ENCODE measurements around the gene RWDD1.

DNA sequence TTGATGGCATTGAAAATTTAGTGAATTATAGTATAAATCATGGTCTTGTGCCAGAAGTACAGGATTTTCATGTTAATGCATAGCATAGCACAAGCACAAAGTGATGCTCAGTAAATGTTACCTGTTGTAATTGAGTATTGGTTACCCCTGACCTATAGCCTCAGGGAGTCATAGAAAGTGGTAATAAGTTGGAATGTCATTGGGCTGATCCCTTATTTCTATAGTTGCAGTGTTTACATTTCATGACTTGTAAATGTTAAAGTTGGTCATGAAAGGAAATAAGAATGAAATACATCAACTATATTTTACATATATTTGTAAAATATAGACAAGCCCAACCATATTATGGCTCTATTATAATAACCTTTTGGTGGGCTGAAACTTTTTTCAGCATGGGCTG lies 7.0 kb downstream of the RWDD1 start:
- TF ChIP-seq CTCF (IDR thresholded peaks at IDR 0.05) (no peak), EZH2 (IDR thresholded peaks at IDR 0.05; ENCODE audit: borderline replicate concordance, insufficient read depth, low read depth, low read length, poor library complexity, severe bottlenecking) (no peak)
